Measurements from ENCODE around the gene DLG3.

GRCh38 chrX:70468709-70469108 is 24.1 kb downstream of the DLG3 start:
- TF ChIP-seq, protein P1, sequence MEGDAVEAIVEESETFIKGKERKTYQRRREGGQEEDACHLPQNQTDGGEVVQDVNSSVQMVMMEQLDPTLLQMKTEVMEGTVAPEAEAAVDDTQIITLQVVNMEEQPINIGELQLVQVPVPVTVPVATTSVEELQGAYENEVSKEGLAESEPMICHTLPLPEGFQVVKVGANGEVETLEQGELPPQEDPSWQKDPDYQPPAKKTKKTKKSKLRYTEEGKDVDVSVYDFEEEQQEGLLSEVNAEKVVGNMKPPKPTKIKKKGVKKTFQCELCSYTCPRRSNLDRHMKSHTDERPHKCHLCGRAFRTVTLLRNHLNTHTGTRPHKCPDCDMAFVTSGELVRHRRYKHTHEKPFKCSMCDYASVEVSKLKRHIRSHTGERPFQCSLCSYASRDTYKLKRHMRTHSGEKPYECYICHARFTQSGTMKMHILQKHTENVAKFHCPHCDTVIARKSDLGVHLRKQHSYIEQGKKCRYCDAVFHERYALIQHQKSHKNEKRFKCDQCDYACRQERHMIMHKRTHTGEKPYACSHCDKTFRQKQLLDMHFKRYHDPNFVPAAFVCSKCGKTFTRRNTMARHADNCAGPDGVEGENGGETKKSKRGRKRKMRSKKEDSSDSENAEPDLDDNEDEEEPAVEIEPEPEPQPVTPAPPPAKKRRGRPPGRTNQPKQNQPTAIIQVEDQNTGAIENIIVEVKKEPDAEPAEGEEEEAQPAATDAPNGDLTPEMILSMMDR (IDR thresholded peaks at IDR 0.05): no peak
- no peak for TF ChIP-seq EP300 (IDR thresholded peaks at IDR 0.05; ENCODE audit: low read depth)

All from transverse colon (tissue), 3 donors.